Measurements from ENCODE around the gene IKZF2. TPM values are rescaled to one million over a fixed set of nuclear protein-coding genes. Genes with fewer than 3 reads are reported as not detected.

Gene IKZF2
- total RNA-seq, 1 experiment from 2014 or later: 3.0 TPM

GRCh38 chr2:213107728-213108127 lies 43.7 kb downstream of the IKZF2 start:
- WGBS (ENCODE audit: extremely low coverage, insufficient read length, low lambda C conversion rate): no CpG with 5 or more reads among the region's 7 CpGs
- H2BK12ac ChIP-seq (ENCODE audit: insufficient read length, low read depth, low read length): no peak overlapping the region
- H3K9ac ChIP-seq (ENCODE audit: extremely low read depth, insufficient read length, low read length): no peak overlapping the region
- no peak overlapping the region for H4K5ac ChIP-seq (ENCODE audit: insufficient read length, low read depth, low read length)
- H2BK5ac ChIP-seq (ENCODE audit: insufficient read length, low read length): no peak overlapping the region
- no peaks in the 10 kb centered on the region for H3K9me3 Mint-ChIP-seq
- no peak overlapping the region for H3K56ac ChIP-seq (ENCODE audit: insufficient read length, low read depth, low read length)
- TF ChIP-seq CTCF (conservative IDR thresholded peaks at IDR 0.05): no peak
- no peaks in the 10 kb centered on the region for H3K9me3 ChIP-seq (ENCODE audit: control insufficient read depth, low read depth, low read length)
- H3K79me2 ChIP-seq (ENCODE audit: insufficient read depth, low read length): no peaks in the 10 kb centered on the region
- no peak overlapping the region for H2AFZ ChIP-seq (ENCODE audit: low read length)
- H3K23me2 ChIP-seq (ENCODE audit: insufficient read length, low read depth, low read length, poor library complexity, severe bottlenecking): no peaks in the 10 kb centered on the region
- no peak overlapping the region for H2BK20ac ChIP-seq (ENCODE audit: low read depth, low read length, poor library complexity, severe bottlenecking)
- no peak overlapping the region for H2BK120ac ChIP-seq (ENCODE audit: low read depth, low read length, poor library complexity, severe bottlenecking)
- H4K91ac ChIP-seq (ENCODE audit: insufficient read length, low read depth, low read length): no peak overlapping the region
- no peaks in the 10 kb centered on the region for H3K36me3 Mint-ChIP-seq (ENCODE audit: insufficient read depth in 1 of 3, low read depth in 3 of 3)
- no peak overlapping the region for H2AK5ac ChIP-seq (ENCODE audit: insufficient read length, low read length)
- H3K79me1 ChIP-seq (ENCODE audit: insufficient read depth, low read depth, low read length, poor library complexity, severe bottlenecking): no peaks in the 10 kb centered on the region
- no peak overlapping the region for H3K4me2 ChIP-seq (ENCODE audit: insufficient read depth, insufficient read length, low read length)
- H3K27me3 ChIP-seq (ENCODE audit: insufficient read depth, low read length): no peaks in the 10 kb centered on the region
- no peak overlapping the region for H3K18ac ChIP-seq (ENCODE audit: insufficient read length, low read depth, low read length)
- no peak overlapping the region for H3T11ph ChIP-seq (ENCODE audit: low read length)
- peak overlapping the region in 1 of 3 experiments; percentile 70; a peak in 1 of 7 replicates for H3K27ac Mint-ChIP-seq
- no peak overlapping the region for H2BK15ac ChIP-seq (ENCODE audit: low read depth, low read length)
- no peak overlapping the region for H3K14ac ChIP-seq (ENCODE audit: insufficient read depth, low read length)
- H4K8ac ChIP-seq (replicated peaks; ENCODE audit: insufficient read length, low read depth, low read length): no peak overlapping the region
- H3K4ac ChIP-seq (ENCODE audit: low read depth, low read length): no peak overlapping the region
- no peaks in the 10 kb centered on the region for H3K27me3 Mint-ChIP-seq (ENCODE audit: low read depth)
- no peak for DNase-seq
- no peak overlapping the region for H3K4me3 Mint-ChIP-seq
- H4K20me1 ChIP-seq (ENCODE audit: control insufficient read depth, insufficient read depth, insufficient read length): no peaks in the 10 kb centered on the region
- H3K4me1 Mint-ChIP-seq: peaks cover 0 to 8% of the 10 kb centered on the region in 2 experiments; a peak in 2 of 4 replicates
- peaks cover 2% of the 10 kb centered on the region; the same call in 1 of the 2 replicates for H3K4me1 ChIP-seq (ENCODE audit: insufficient read depth, low read length)
- no peak overlapping the region for H3K23ac ChIP-seq (ENCODE audit: insufficient read length, low read depth, low read length)
- H3K27ac ChIP-seq (ENCODE audit: insufficient read length, low read depth, low read length): no peak overlapping the region
